Activated naive CD8-positive, alpha-beta T cell treated with anti-CD3 and anti-CD28 coated beads, Interleukin-2, amount 50 U/mL, for 24 hours (primary cell): ENCODE results near the gene TSR3.

ENCODE experiments used
- ATAC-seq: fragments of 150-1000 bp; cut with Tn5 transposase; one replicate; pipeline ENCODE4 v1.10.0; 2021
- DNase-seq: peaks from one replicate; pipeline ENCODE4 v3.0.0; 2021
- H3K27ac Mint-ChIP-seq: one replicate; pipeline ENCODE4 v1.8.0; 2021; ENCODE audit warnings: mild to moderate bottlenecking, mixed read lengths
- H3K27me3 Mint-ChIP-seq: one replicate; pipeline ENCODE4 v1.8.0; 2021; ENCODE audit warnings: mixed read lengths
- H3K36me3 Mint-ChIP-seq: one replicate; pipeline ENCODE4 v1.8.0; 2021; ENCODE audit warnings: low read depth, mixed read lengths
- H3K4me1 Mint-ChIP-seq: one replicate; pipeline ENCODE4 v1.8.0; 2021; ENCODE audit warnings: mixed read lengths
- H3K4me3 Mint-ChIP-seq: one replicate; pipeline ENCODE4 v1.8.0; 2021; ENCODE audit warnings: mild to moderate bottlenecking, moderate library complexity, mixed read lengths
- H3K9me3 Mint-ChIP-seq: one replicate; pipeline ENCODE4 v1.8.0; 2021; ENCODE audit warnings: mixed read lengths

TSR3 gene

GRCh38 chr16:1367486-1368174, 16.0 kb upstream of the TSR3 start:
- H3K27me3 Mint-ChIP-seq = no peaks in the 10 kb centered on the region
- no peak overlapping the region for H3K4me3 Mint-ChIP-seq
- DNase-seq = no peak
- H3K36me3 Mint-ChIP-seq = peaks cover 8% of the 10 kb centered on the region
- H3K9me3 Mint-ChIP-seq = no peaks in the 10 kb centered on the region
- no peak overlapping the region for H3K27ac Mint-ChIP-seq
- H3K4me1 Mint-ChIP-seq = peaks cover 2% of the 10 kb centered on the region
- ATAC-seq = no peak

- peaks cover 8% of the 10 kb centered on the region for H3K36me3 Mint-ChIP-seq
- DNase-seq (no peak), ATAC-seq (peak; percentile 1)
- no peaks in the 10 kb centered on the region for H3K27me3 Mint-ChIP-seq
- no peak overlapping the region for H3K4me3 Mint-ChIP-seq
- no peaks in the 10 kb centered on the region for H3K9me3 Mint-ChIP-seq
- peaks cover 2% of the 10 kb centered on the region for H3K4me1 Mint-ChIP-seq
- H3K27ac Mint-ChIP-seq = no peak overlapping the region
Observed at GRCh38 chr16:1366712-1367299, 15.1 kb upstream of the TSR3 start.

GRCh38 chr16:1366060-1366711, 14.5 kb upstream of the TSR3 start:
- Mint-ChIP-seq H3K36me3 (peaks cover 8% of the 10 kb centered on the region), H3K4me3 (no peak overlapping the region), H3K27ac (no peak overlapping the region)

GRCh38 chr16:1364510-1364909, 12.8 kb upstream of the TSR3 start:
- H3K27ac Mint-ChIP-seq = no peak overlapping the region
- H3K4me1 Mint-ChIP-seq = peaks cover 2% of the 10 kb centered on the region
- H3K36me3 Mint-ChIP-seq = peaks cover 8% of the 10 kb centered on the region
- ATAC-seq (no peak), DNase-seq (no peak)
- H3K4me3 Mint-ChIP-seq = no peak overlapping the region
- no peaks in the 10 kb centered on the region for H3K9me3 Mint-ChIP-seq
- no peaks in the 10 kb centered on the region for H3K27me3 Mint-ChIP-seq

More at GRCh38 chr16:1366060-1366711, 14.5 kb upstream of the TSR3 start:
- ATAC-seq (peak; percentile 3), DNase-seq (no peak)
- Mint-ChIP-seq H3K27me3 (no peaks in the 10 kb centered on the region), H3K4me1 (peaks cover 2% of the 10 kb centered on the region), H3K9me3 (no peaks in the 10 kb centered on the region)

- DNase-seq (peak; percentile 79), ATAC-seq (peak; percentile 87)
- Mint-ChIP-seq H3K27ac (peak overlapping the region; percentile 32), H3K4me1 (peaks cover 2% of the 10 kb centered on the region), H3K36me3 (peaks cover 8% of the 10 kb centered on the region), H3K27me3 (no peaks in the 10 kb centered on the region), H3K4me3 (no peak overlapping the region), H3K9me3 (no peaks in the 10 kb centered on the region)
Observed at GRCh38 chr16:1363501-1364041, 11.9 kb upstream of the TSR3 start.

GRCh38 chr16:1362807-1363206, 11.1 kb upstream of the TSR3 start:
- Mint-ChIP-seq H3K4me1 (peaks cover 9% of the 10 kb centered on the region), H3K36me3 (peaks cover 8% of the 10 kb centered on the region), H3K4me3 (no peak overlapping the region), H3K9me3 (no peaks in the 10 kb centered on the region), H3K27me3 (no peaks in the 10 kb centered on the region), H3K27ac (no peak overlapping the region)
- ATAC-seq (no peak), DNase-seq (no peak)

GRCh38 chr16:1361685-1362360, 10.1 kb upstream of the TSR3 start:
- Mint-ChIP-seq H3K4me3 (no peak overlapping the region), H3K27ac (no peak overlapping the region), H3K4me1 (peaks cover 9% of the 10 kb centered on the region), H3K36me3 (peaks cover 8% of the 10 kb centered on the region), H3K9me3 (no peaks in the 10 kb centered on the region), H3K27me3 (no peaks in the 10 kb centered on the region)
- ATAC-seq = no peak
- no peak for DNase-seq

GRCh38 chr16:1357906-1358566, 6.4 kb upstream of the TSR3 start:
- Mint-ChIP-seq H3K9me3 (no peaks in the 10 kb centered on the region), H3K4me1 (peaks cover 22% of the 10 kb centered on the region), H3K36me3 (peaks cover 3% of the 10 kb centered on the region), H3K4me3 (no peak overlapping the region), H3K27ac (no peak overlapping the region), H3K27me3 (no peaks in the 10 kb centered on the region)
- no peak for DNase-seq
- ATAC-seq = peak; percentile 55

GRCh38 chr16:1356061-1356900, 4.6 kb upstream of the TSR3 start:
- no peaks in the 10 kb centered on the region for H3K27me3 Mint-ChIP-seq
- no peak overlapping the region for H3K27ac Mint-ChIP-seq
- no peak overlapping the region for H3K4me3 Mint-ChIP-seq
- H3K36me3 Mint-ChIP-seq = peaks cover 3% of the 10 kb centered on the region
- H3K9me3 Mint-ChIP-seq = no peaks in the 10 kb centered on the region
- DNase-seq (no peak), ATAC-seq (no peak)
- H3K4me1 Mint-ChIP-seq = peaks cover 30% of the 10 kb centered on the region

GRCh38 chr16:1355591-1355990, 3.9 kb upstream of the TSR3 start:
- no peak overlapping the region for H3K4me3 Mint-ChIP-seq

GRCh38 chr16:1354815-1355540, 3.3 kb upstream of the TSR3 start:
- Mint-ChIP-seq H3K36me3 (peaks cover 7% of the 10 kb centered on the region), H3K9me3 (no peaks in the 10 kb centered on the region), H3K4me3 (no peak overlapping the region), H3K4me1 (peaks cover 42% of the 10 kb centered on the region), H3K27me3 (no peaks in the 10 kb centered on the region), H3K27ac (peak overlapping the region; percentile 46)
- ATAC-seq (no peak), DNase-seq (no peak)

More at GRCh38 chr16:1355591-1355990, 3.9 kb upstream of the TSR3 start:
- Mint-ChIP-seq H3K9me3 (no peaks in the 10 kb centered on the region), H3K4me1 (peaks cover 36% of the 10 kb centered on the region), H3K36me3 (peaks cover 3% of the 10 kb centered on the region), H3K27ac (no peak overlapping the region), H3K27me3 (no peaks in the 10 kb centered on the region)
- DNase-seq (no peak), ATAC-seq (no peak)

GRCh38 chr16:1351215-1351581, 480 bp downstream of the TSR3 start:
- Mint-ChIP-seq H3K27ac (peak overlapping the region; percentile 80), H3K27me3 (no peaks in the 10 kb centered on the region), H3K4me1 (peaks cover 36% of the 10 kb centered on the region), H3K4me3 (peak overlapping the region; percentile 83), H3K9me3 (no peaks in the 10 kb centered on the region), H3K36me3 (peaks cover 7% of the 10 kb centered on the region)
- ATAC-seq (peak; percentile 4), DNase-seq (no peak)

GRCh38 chr16:1350691-1351090, 987 bp downstream of the TSR3 start:
- Mint-ChIP-seq H3K4me3 (peak overlapping the region; percentile 83), H3K36me3 (peaks cover 7% of the 10 kb centered on the region), H3K27ac (peak overlapping the region; percentile 80), H3K27me3 (no peaks in the 10 kb centered on the region), H3K9me3 (no peaks in the 10 kb centered on the region), H3K4me1 (peaks cover 36% of the 10 kb centered on the region)
- ATAC-seq (no peak), DNase-seq (no peak)
